LNCAP (cell line): ENCODE data around the gene GSTM1.
A peak's percentile ranks its signal among the peaks of the same experiment; 100 is the strongest.

ENCODE experiments used
- CTCF ChIP-seq: fragments of 450-650 bp; IDR thresholded peaks from 2 replicates; pipeline ENCODE4 v1.5.1; 2017; ENCODE audit warnings: mild to moderate bottlenecking

GSTM1 gene

GRCh38 chr1:109643385-109644230 is 44.0 kb upstream of the GSTM1 start:
- TF ChIP-seq CTCF, result peak; percentile 90

GRCh38 chr1:109644670-109645069 is 42.9 kb upstream of the GSTM1 start:
- no peak for TF ChIP-seq CTCF

GRCh38 chr1:109649491-109649914 is 38.1 kb upstream of the GSTM1 start:
- peak; percentile 62 for TF ChIP-seq CTCF

- no peak for TF ChIP-seq CTCF
Measured at GRCh38 chr1:109650609-109651008, 37.0 kb upstream of the GSTM1 start.

- TF ChIP-seq CTCF, result no peak
Measured at GRCh38 chr1:109652402-109652801, 35.2 kb upstream of the GSTM1 start.

GRCh38 chr1:109653306-109653705 is 34.3 kb upstream of the GSTM1 start:
- TF ChIP-seq CTCF, result no peak

- TF ChIP-seq CTCF, result no peak
Measured at GRCh38 chr1:109654519-109654918, 33.1 kb upstream of the GSTM1 start.
